Stimulated activated CD4-positive, alpha-beta T cell treated with anti-CD3 and anti-CD28 coated beads, Interleukin-4, amount 100 ng/mL, for 24 hours (primary cell): ENCODE results near the gene SMPD2.
"Not testable (repeated sequence)": the region's sequence is repeated elsewhere in the genome, so short reads cannot be mapped to it uniquely, and the experiment has no call there.

Experiments
- DNase-seq: peaks from one replicate; pipeline ENCODE4 v3.0.0-alpha.2; 2020

Gene SMPD2

GRCh38 chr6:109447087-109447486 is 6.6 kb downstream of the SMPD2 start:
- no peak for DNase-seq

- DNase-seq = no peak
These were observed 7.5 kb downstream of the SMPD2 start for GRCh38 chr6:109447878-109448555.

GRCh38 chr6:109448615-109449014 is 8.1 kb downstream of the SMPD2 start:
- DNase-seq = no peak

DNA sequence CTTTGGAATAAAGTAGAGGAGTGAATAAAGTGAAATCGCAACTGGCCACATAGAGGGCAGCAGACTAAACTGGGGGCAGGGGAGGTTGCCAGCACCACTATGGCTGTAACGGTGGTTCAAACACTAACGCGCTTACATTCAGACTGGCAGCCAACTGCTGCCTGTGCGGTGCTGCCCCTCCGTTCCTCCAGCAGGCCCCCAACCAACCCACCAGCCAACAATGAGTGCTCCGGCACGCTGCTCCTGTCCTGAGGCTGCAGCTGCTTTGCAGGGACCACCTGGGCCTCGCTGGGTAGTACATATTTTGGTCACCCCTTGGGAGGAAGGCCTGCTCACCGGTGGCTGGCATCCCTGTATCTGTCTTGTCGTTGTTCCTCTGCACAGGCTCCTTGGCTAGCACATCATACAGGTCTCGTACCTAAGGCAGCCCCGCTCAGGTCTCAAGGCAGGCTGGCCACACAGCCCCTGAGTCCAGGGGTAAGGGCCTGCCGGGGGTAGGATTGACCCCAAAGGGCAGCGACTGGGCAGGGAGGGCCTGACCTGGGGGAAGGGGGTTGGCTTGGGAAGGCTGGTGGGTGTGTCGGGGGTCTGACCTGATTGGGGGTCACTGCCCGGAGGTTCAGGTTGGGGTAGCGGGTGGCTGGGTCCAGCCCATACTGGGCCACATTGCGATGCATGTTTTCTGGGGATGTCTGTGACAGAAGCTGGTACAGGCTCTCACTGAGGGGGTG is 8.7 kb downstream of the SMPD2 start:
- DNase-seq = no peak

DNA sequence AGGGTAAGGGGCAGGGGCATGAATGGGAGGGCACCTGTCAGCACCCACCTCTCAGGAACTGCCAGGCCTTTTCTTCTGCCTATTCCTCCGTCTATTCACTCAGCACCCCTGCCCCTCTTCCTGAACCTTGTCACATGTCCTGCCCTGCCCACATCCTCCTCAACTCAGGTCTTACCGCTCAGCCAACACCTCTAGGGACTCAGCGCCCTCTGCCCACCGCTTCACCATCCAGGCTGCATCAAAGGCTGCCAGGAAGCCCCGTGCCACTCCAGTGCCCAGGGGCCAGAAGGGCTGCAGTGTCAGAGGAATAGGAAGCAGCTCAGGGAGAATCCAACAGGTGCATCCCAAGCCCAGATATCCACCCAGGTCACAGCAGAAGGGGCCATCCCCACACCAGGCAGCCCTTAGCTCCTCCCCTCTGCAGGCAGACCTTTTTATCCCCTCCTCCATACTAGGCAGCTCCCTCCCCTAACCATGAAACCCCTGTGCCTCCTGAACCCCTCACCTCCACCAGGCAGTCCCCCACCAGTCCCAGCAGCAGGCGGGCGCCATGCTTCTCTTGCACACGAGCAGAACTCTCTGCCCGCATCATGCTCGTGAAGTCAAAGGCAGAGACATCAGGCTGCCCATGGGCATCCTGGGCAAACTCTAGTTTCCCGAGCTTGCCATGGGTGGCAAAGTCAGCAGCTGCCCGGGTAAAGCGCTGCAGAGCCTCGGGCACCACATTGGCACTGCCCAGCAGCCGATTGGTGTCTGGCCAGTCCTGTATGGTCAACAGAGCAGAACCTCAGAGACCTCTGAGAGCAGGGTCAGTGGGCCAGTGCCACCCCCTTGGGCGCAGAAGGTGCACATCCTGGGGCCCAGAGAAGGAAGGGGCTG is 9.5 kb downstream of the SMPD2 start:
- DNase-seq = no peak

- DNase-seq = no peak
These were observed 10.3 kb downstream of the SMPD2 start for GRCh38 chr6:109450801-109451200.

DNA sequence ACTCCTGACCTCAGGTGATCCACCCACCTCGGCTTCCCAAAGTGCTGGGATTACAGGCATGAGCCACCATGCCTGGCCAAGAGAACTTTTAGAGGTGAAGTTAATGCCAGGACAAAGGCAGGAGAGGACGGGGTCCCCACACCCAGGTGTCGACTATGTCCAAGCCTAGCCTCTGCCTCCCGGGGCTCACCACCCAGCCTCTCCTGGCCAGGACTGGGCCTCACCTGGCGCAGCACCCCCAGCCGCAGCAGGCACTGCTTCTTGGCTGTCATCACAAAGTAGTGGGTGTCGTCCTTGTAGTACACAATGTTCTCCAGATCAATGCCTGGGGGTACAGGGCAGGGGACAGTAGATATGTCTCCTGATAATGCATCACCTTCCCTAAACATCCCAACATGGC is 10.9 kb downstream of the SMPD2 start:
- DNase-seq = no peak

- no peak for DNase-seq
These were observed 11.7 kb downstream of the SMPD2 start for GRCh38 chr6:109452181-109452580.

GRCh38 chr6:109453156-109453555 is 12.6 kb downstream of the SMPD2 start:
- DNase-seq = no peak

- DNase-seq = no peak
These were observed 13.3 kb downstream of the SMPD2 start for GRCh38 chr6:109453594-109454495.

GRCh38 chr6:109454496-109455436 is 14.2 kb downstream of the SMPD2 start:
- DNase-seq = peak; percentile 64

- peak; percentile 57 for DNase-seq
These were observed 15.1 kb downstream of the SMPD2 start, which contains the start of gene MICAL1 for GRCh38 chr6:109455437-109456110. Gene MICAL1 (minus strand): TSS chr6:109455772. CDS start chr6:109454196, 1,576 bp downstream.

GRCh38 chr6:109456111-109456583 is 15.6 kb downstream of the SMPD2 start:
- no peak for DNase-seq

- no peak for DNase-seq
These were observed 16.4 kb downstream of the SMPD2 start for GRCh38 chr6:109456710-109457561.

- no peak for DNase-seq
These were observed 17.1 kb downstream of the SMPD2 start for GRCh38 chr6:109457562-109457996.

- peak; percentile 64 for DNase-seq
These were observed 18.4 kb downstream of the SMPD2 start for GRCh38 chr6:109458774-109459531.

GRCh38 chr6:109460161-109460829 is 19.8 kb downstream of the SMPD2 start:
- no peak for DNase-seq

DNA sequence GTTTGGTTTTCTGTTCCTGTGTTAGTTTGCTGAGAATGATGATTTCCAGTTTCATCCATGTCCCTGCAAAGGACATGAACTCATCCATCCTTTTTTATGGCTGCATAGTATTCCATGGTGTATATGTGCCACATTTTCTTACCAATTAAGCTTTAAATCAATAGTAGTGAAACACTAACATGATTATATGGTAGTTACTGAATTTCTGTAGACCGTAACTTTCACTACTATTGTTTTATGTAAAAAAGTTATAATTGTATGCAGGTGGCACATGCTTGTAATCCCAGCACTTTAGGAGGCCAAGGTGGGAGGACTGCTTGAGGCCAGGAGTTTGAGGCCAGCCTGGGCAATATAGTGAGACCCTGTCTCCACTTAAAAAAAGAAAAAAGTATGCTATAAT is 20.7 kb downstream of the SMPD2 start:
- not testable (repeated sequence) for DNase-seq
